Activated B cell treated with CpG ODN at 0.5 μM for 24 hours (primary cell): ENCODE data around the gene PRMT7. TPM values are rescaled to one million over a fixed set of nuclear protein-coding genes. Genes with fewer than 3 reads are reported as not detected.

Experiments
- ATAC-seq: fragments of 200-7000 bp; cut with Tn5 transposase; one replicate; pipeline ENCODE4 v1.10.0; 2021; ENCODE audit warnings: low read depth, mild to moderate bottlenecking, moderate library complexity
- CTCF ChIA-PET: fragments of 350-600 bp; sonication (Branson Sonifier 250); formaldehyde crosslinking; loops from one replicate; lab custom pipeline; 2021; ENCODE audit warnings: antibody characterized with exemption; lab: Charles Lee
- POLR2A ChIA-PET: fragments of 350-600 bp; sonication (Branson Sonifier 250); formaldehyde crosslinking; loops from one replicate; lab custom pipeline; 2021; ENCODE audit warnings: antibody characterized with exemption; lab: Charles Lee
- DNase-seq: peaks from one replicate; pipeline ENCODE4 v3.0.0; 2022
- H3K27ac Mint-ChIP-seq: one replicate; pipeline ENCODE4 v1.8.0; 2020; ENCODE audit warnings: mixed read lengths
- H3K27me3 Mint-ChIP-seq: one replicate; pipeline ENCODE4 v1.8.0; 2021; ENCODE audit warnings: mixed read lengths
- H3K36me3 Mint-ChIP-seq: one replicate; pipeline ENCODE4 v1.8.0; 2021; ENCODE audit warnings: low read depth, mixed read lengths
- H3K4me1 Mint-ChIP-seq: one replicate; pipeline ENCODE4 v1.8.0; 2021; ENCODE audit warnings: mixed read lengths
- H3K4me3 Mint-ChIP-seq: one replicate; pipeline ENCODE4 v1.8.0; 2020; ENCODE audit warnings: mild to moderate bottlenecking, mixed read lengths
- H3K9me3 Mint-ChIP-seq: one replicate; pipeline ENCODE4 v1.8.0; 2020; ENCODE audit warnings: mixed read lengths
- CTCF ChIP-seq: fragments of 200-600 bp; IDR thresholded peaks from one replicate; pipeline ENCODE4 v1.8.0; 2022; ENCODE audit warnings: antibody characterized with exemption, mild to moderate bottlenecking
- intact Hi-C: fragments of 100-400 bp; cut with micrococcal nuclease; formaldehyde crosslinking; loops from one replicate; pipeline ENCODE4 v1.15.1; 2024
- total RNA-seq: library from RNA; stranded (reverse); gene quantifications from 2 replicates; pipeline ENCODE4 v1.2.3, GENCODE V29; 2022

Gene PRMT7
- total RNA-seq, 1 donor from 2014 or later, result 50.3 TPM

GRCh38 chr16:68275611-68276191 lies 35.1 kb upstream of the PRMT7 start:
- POLR2A ChIA-PET, result interaction anchor here (0.5 to 1.4 kb wide), 5 partner anchors 8 to 25 kb away, joined by 3 to 5 read pairs (median 5); partner anchors contain the start of gene SLC7A6
- H3K9me3 Mint-ChIP-seq, result no peaks in the 10 kb centered on the region
- H3K36me3 Mint-ChIP-seq, result peaks cover 50% of the 10 kb centered on the region
- peak overlapping the region; percentile 88 for H3K27ac Mint-ChIP-seq
- intact Hi-C loops, result loop anchor here (1.0 kb wide), 3 partner anchors 10 to 14 kb away; no protein-coding TSS in a partner anchor
- DNase-seq (no peak), ATAC-seq (peak; percentile 86)
- H3K27me3 Mint-ChIP-seq, result no peaks in the 10 kb centered on the region
- CTCF ChIA-PET, result interaction anchor here (1.4 to 1.7 kb wide), 2 partner anchors 14 to 53 kb away, joined by 4 to 9 read pairs; no protein-coding TSS in a partner anchor
- peak overlapping the region; percentile 56 for H3K4me3 Mint-ChIP-seq
- TF ChIP-seq CTCF, result no peak
- peaks cover 51% of the 10 kb centered on the region for H3K4me1 Mint-ChIP-seq

DNA sequence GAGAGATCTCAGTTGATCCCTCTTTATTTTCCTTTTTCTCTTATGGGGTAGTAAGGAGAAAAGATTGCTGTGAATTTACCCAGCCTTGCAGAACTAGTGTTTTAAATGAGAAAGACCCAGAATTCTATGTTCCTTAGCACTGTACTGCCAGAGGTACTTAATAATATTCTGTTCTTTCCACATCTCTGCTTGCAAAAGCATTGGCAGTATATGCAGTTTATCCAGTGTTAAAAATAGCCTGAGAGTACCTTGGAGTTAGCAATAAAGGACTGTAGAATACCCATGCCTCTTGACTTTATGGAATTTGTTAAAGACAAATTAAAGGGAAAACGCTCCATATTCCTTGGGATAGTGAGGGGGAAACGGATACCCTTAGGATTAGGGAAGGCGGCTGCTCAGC lies 34.6 kb upstream of the PRMT7 start:
- CTCF ChIA-PET, result no interaction called here
- no peaks in the 10 kb centered on the region for H3K27me3 Mint-ChIP-seq
- H3K36me3 Mint-ChIP-seq, result peaks cover 51% of the 10 kb centered on the region
- POLR2A ChIA-PET, result interaction anchor here (0.5 to 1.4 kb wide), 4 partner anchors 10 to 25 kb away, joined by 3 to 5 read pairs (median 4); partner anchors contain the start of gene SLC7A6
- H3K4me1 Mint-ChIP-seq, result peaks cover 54% of the 10 kb centered on the region
- intact Hi-C loops, result no loop called here
- H3K4me3 Mint-ChIP-seq, result peak overlapping the region; percentile 24
- DNase-seq, result no peak
- ATAC-seq, result no peak
- no peaks in the 10 kb centered on the region for H3K9me3 Mint-ChIP-seq
- no peak for TF ChIP-seq CTCF
- H3K27ac Mint-ChIP-seq, result peak overlapping the region; percentile 88

DNA sequence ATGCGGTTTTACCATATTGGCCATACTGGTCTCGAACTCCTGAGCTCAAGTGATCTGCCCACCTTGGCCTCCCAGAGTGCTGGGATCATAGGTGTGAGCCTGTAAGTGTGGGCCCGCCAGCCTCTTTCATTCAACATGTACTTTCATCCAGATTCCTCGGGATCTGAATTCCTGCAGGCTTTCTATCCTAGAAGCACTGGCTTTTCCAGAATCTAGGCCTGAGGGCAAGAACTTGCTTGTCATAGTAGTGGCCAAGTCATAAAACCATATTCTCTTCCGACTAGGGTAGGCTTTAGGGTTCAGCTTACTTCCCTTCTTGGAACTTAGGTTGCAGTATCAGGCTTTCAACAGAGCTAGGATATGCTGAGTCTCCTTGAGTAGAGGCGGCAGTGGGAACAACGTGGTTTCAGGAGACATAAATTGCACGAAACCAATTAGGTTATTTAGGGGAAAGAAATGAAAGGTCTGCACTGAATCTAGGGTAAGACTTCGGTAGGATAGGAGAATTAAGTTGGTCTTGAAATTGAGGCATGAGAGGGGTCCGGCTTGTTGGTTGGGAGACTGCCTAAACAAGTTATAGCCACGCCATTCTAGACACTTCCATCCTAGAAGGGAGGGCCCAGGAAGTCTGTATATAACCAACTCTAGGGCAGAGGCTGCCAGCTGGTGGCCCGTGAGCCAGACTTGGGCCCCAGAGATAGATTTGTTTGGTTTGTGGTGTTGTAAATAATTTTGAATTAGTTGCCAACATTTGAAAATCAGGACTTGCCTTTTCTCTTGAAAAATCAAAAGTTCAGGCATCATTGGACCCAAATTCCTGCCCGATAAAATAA lies 30.9 kb upstream of the PRMT7 start:
- no peak for TF ChIP-seq CTCF
- DNase-seq (no peak), ATAC-seq (no peak)
- no peaks in the 10 kb centered on the region for H3K9me3 Mint-ChIP-seq
- intact Hi-C loops, result no loop called here
- CTCF ChIA-PET, result interaction anchor here (1.1 to 1.4 kb wide), 2 partner anchors 16 to 18 kb away, joined by 4 to 7 read pairs; partner anchors contain the start of gene SLC7A6
- peaks cover 60% of the 10 kb centered on the region for H3K4me1 Mint-ChIP-seq
- H3K27ac Mint-ChIP-seq, result peak overlapping the region; percentile 31
- H3K36me3 Mint-ChIP-seq, result peaks cover 48% of the 10 kb centered on the region
- POLR2A ChIA-PET, result interaction anchor here (0.6 to 1.0 kb wide), 2 partner anchors 10 to 38 kb away, joined by 3 to 5 read pairs; no protein-coding TSS in a partner anchor
- no peaks in the 10 kb centered on the region for H3K27me3 Mint-ChIP-seq
- H3K4me3 Mint-ChIP-seq, result no peak overlapping the region

DNA sequence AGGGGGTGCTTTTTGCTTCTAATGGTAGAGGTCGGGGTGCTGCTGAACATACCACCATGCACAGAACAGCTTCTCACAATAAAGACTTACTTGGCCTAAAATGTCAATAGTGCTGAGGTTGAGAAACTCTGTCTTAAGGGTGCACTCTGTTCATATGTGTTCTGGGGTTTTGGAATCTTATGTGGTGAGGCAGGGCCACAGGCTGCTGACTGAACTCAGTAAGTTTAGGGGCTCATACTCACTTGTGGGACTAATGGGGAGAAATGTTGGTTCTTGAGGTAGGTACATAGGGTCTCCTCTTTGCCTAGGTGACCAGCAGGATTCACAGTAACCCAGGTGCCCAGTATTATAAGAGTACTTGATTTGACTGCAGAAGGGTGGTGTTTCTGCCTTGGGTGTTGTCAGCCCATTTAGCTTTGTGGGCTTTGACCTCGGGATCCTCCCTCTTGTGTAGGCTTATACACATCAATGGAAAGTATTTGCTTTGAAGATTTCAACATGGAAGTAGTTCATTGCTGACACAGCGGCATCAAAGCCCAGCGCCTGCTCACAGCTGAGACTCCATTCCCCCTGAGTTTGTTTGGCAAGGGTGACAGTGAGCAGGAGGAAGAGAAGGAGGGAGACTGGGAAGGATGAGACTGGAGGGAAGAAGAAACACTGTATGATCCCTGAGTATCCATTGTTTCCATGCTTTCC lies 29.3 kb upstream of the PRMT7 start:
- peaks cover 62% of the 10 kb centered on the region for H3K4me1 Mint-ChIP-seq
- H3K27me3 Mint-ChIP-seq, result no peaks in the 10 kb centered on the region
- ChIA-PET POLR2A (interaction anchor here (0.6 kb wide), 1 partner anchor 1642 kb away, joined by 3 read pairs; no protein-coding TSS in a partner anchor), CTCF (no interaction called here)
- peaks cover 41% of the 10 kb centered on the region for H3K36me3 Mint-ChIP-seq
- DNase-seq, result no peak
- no peak for ATAC-seq
- intact Hi-C loops, result no loop called here
- H3K9me3 Mint-ChIP-seq, result no peaks in the 10 kb centered on the region
- peak overlapping the region; percentile 1 for H3K4me3 Mint-ChIP-seq
- H3K27ac Mint-ChIP-seq, result peak overlapping the region; percentile 41
- TF ChIP-seq CTCF, result no peak
